Stimulated activated CD4-positive, alpha-beta T cell treated with anti-CD3 and anti-CD28 coated beads, Interleukin-2, amount 100 ng/mL, for 4 hours (primary cell): ENCODE measurements around the gene C3orf22.
"Not testable (repeated sequence)": the region's sequence is repeated elsewhere in the genome, so short reads cannot be mapped to it uniquely, and the experiment has no call there.

ENCODE experiments used
- DNase-seq: peaks from one replicate; pipeline ENCODE4 v3.0.0-alpha.2; 2020; ENCODE audit warnings: low read depth

The C3orf22 gene

DNA sequence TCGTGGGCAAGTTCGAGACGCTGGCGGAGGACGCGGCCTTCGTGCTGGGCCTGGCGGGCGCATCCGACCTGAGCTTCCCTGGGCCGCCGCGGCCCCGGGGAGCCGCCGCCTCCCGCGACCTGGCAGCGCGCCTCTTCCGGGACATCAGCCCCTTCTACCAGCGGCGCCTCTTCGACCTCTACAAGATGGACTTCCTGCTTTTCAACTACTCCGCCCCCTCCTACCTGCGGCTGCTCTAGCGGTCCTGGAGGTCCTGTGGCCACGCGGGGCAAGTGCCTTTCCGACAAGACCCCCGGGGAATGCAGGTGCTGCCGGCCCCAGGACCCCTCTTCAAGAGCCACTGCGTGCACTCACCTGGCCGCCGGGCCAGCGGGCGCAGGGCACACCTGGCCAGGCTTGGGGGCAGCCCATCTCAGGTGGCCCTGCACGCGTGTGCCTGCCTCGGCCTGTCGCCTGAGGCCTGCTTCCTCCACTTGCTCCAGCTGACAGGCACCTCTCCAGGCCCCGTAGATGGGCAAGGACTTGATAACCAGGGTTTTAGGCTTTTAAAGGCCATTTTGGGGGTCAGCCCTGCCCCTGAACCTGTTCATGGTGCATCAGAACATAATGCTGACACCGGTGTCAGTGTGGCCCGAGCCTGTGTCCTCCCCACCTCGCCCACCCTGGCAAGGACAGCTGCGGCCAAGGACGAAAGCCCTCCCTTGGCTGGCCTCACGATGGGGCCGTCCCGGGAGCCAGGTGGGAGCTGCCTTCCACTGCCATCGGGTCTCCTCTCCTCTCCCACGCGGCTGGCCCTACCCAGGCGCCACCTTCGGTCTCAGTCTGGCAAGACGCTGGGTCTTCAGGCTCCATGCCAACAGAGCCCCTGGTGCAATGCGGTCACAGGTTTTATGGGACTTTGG, 16.1 kb downstream of the C3orf22 start:
- no peak for DNase-seq

DNA sequence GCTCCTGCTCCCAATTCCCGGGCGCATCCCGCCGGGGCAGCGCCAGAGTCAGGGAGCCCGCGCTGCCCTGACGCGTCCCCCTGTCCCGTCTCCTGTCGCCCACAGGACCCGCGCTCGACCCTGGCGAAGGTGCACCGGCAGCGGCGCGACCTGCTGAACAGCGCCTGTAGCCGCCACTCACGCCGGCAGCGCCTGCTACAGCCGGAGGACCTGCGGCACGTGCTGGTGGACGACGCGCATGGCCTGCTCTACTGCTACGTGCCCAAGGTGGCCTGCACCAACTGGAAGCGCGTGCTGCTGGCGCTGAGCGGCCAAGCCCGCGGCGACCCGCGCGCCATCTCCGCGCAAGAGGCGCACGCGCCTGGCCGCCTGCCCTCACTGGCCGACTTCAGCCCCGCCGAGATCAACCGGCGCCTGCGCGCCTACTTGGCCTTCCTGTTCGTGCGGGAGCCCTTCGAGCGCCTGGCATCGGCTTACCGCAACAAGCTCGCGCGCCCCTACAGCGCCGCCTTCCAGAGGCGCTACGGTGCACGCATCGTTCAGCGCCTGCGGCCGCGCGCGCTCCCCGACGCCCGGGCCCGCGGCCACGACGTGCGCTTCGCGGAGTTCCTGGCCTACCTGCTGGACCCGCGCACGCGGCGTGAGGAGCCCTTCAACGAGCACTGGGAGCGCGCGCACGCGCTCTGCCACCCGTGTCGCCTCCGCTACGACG, 16.9 kb downstream of the C3orf22 start:
- DNase-seq: no peak

DNA sequence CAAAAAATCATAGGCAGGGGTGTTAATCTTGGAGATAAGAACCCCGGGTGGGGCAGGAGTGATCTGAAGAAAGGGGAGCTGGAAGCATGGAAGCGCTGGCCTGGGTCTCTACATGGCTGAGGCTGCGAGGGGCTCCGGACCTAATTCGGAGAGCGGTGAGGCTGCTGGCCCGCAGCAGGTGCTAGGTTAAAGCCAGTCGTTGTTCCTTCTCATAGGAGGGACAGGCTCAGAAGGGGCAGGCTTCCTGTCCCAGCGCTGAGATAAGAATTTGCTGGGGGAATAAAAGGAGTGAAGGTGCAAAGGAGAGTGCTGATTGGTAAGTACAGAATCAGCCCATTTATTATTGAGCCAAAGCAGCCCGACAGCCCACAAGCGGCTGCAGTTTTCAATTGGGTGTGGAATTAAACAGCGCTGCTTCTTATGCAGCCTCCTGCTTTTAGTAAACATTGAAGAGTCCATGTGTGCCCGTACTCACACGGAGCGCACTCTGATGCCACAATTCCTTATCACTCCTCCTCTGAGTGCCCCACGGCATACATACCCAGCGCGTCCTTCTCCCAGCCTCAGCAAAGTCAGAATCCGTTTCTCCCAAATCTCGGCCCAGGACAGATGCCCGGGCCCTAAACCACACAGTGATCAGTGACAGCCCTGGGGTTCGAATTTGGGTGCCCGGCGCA, 17.6 kb downstream of the C3orf22 start:
- DNase-seq: no peak

DNA sequence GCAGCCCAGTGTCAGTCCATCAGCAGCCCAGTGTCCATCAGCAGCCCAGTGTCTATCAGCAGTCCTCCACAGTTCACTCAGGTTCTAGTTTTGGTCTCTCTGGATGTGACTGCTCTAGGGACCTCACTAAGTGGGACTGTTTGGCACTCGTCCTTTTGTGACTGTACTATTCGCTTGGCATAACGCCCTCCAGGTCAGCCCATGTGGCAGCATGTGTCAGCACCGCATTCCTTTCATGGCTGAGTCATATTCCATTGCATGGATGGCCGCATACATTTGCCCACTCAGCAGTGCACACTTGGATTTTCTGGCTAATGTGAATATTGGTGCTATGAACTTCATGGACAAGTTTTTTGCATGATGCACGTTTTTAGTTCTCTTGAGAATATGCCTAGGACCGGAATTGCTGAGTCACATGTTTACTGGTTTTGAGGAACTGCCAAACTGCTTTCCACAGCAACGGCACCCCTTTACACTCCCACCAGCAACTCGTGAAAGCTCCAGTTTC, 18.3 kb downstream of the C3orf22 start:
- DNase-seq: no peak

DNA sequence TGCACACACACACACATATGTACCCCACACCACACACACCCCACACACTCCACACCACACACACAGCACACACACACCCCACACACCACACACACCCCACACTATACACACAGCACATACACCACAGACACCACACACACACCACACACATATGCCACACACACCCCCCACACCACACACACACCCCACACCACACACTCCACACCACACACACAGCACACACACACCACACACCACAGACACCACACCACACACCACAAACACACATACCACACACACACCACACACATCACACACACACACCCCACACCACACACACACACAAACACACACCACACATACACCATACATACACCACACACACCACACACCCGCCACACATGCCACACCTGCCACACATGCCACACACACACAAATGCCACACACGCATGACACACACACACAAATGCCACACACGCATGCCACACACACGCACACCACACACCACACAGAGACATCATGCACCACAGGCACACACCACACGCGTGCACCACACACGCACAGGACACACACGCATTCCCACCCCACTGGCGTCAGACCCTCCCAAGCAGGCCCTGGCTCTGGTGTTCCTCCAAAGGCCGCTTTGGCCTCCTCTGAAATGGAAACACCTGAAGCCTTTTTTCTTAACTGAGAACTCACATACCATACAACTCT, 19.0 kb downstream of the C3orf22 start:
- no peak for DNase-seq

DNA sequence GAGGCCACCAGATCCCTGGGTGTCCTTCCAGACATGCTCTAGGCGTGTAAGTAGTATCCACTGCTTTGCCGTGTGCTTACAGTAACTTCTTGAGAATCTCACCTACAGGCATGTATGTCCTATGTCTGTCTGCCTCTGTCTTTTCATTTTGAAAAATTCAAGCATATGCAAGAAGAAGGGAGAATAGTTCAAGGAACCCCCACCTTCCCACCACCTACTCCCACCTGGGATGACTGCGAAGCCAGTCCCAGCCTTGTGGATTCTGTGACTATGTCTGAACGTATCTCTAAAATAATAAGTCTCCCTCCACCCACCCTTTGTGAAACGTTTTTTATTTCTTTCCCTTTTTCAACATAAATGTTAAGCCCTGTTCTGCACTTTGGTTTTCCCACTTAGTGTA, 19.8 kb downstream of the C3orf22 start:
- DNase-seq: no peak

DNA sequence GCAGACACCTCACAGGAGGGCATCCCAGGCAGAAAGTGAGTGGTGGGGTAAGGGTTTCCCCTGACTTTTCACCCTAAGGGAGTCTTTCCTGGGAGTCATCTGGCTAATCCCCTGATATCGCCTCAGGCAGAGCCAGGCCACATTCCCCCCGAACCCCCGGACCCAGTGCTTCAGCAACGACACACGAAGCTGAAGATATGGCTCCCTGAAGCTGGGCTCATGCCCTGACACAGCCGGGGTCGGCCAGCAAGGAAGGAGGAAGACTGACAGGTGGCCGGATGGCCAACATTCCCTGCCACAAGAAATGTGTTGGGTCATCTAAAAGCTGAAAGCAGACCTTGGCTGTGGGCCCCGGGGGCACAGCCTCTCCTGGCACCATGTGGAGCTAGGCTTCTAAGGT, 20.4 kb downstream of the C3orf22 start:
- DNase-seq: no peak

DNA sequence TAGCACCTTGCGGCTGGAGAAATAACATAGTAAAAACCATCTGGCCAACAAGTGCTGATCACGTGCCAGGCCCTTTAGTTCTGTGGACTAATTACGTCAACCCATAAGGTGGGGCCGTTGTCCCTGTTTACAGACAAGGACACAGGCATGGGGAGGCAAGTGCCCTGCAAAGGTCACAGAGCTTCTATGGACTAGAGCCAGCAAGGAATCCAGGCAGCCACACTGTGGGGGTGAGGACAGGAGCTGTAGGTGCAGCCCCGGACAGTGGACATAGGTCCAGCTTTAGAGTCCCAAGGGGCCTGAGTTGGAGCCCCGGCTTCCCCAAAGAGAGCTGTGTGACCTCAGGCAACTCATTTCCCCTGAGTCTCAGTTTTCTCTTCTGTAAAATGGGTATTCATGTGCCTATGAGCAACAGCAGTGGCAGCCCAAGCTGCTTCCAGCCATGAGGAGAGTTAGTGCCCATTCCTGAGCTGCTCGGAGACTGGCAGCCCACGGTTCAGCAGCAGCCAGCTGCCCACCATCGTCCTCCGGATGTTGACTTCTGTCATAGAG, 20.9 kb downstream of the C3orf22 start:
- no peak for DNase-seq

DNA sequence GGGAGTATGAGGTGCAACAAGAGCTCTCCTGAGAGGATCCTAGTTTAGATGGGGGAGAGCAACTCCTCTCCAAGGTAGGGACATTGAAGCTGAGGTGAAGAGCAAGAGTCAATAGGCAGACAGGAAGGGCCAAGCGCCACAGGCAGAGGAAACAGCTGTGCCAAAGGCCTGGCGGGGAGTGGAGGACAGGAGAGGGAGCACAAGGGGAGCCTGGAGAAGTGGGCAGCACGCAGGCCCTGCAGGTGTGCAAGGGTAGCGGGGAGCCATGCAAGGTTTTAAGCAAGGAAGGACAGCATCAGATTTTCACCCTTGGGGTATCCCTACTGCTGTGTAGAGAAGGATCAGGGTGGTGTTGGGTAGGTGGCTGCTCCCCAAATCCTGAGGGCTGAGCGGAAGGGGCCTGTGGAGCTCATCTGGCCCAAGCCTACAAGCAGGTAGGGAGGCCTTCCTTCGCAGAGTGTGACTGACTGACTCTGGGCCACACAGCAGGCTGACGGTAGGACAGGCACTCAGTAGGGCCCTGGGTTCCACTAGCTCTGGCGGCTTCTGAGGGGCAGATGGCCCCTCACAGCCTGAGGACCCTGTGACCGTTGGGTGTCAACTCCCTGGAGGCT, 21.5 kb downstream of the C3orf22 start:
- no peak for DNase-seq

DNA sequence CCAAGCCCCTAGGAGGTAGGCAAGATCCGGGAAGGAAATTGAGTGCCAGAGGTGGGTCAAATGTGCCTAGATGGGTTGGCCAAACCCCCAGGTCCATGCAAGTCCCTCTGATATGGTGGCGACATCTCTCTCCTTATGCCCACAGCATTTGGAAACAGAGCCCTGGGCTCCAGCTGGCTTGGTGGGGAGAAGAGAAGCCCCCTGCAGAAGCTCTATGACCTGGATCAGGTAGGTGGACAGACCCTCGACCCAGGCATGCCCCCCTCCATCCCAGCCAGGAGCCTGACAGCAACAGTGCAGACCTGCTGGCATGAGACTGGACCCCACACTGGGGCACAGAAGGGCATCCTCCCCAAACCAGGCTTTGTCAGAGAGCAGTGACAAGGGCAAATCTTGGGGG, 22.6 kb downstream of the C3orf22 start:
- DNase-seq: no peak

DNA sequence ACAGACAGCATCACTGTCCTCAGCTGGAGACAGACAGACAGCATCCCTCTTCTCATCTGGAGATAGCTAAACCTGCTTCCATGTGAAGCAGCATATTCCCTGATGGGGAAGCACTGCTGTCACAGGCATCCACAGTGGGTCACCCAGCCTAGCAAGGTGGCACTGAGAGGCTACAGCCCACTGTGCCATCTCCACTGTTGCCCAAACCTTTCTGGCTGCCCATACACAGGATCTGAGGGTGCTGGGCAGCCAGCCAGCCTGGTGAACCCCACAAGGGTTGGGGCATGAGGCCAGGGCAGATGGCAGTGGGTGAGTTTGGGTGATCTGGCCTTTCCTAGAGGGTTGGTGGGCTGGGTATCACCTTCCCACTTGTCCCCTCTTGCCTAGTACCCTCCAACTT, 23.1 kb downstream of the C3orf22 start:
- no peak for DNase-seq

DNA sequence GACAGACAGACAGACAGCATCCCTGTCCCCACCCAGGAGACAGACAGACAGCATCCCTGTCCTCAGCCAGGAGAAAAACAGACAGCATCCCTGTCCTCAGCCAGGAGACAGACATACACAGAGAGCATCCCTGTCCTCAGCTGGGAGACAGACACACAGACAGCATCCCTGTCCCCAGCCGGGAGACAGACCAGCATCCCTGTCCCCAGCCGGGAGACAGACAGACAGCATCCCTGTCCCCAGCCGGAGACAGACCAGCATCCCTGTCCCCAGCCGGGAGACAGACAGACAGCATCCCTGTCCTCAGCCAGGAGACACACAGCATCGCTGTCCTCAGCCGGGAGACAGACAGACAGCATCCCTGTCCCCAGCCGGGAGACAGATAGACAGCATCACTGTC, 24.0 kb downstream of the C3orf22 start:
- DNase-seq: not testable (repeated sequence)

DNA sequence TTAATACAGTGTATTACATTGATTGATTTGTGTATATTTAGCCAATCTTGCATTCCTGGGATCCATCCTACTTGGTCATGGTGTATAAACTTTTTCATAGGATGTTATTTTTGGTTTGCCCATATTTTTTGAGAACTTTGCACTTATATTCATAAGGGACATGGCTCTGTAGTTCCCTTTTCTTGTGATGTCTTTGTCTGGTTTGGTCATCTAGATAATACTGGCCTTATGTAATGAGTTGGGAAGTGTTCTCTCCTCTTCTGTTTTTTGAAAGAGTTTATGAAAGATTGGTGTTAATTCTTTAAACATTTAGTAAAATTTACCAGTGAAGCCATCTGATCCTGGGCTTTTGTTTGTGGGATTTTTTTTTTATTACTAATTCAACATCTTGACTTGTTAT, 25.2 kb downstream of the C3orf22 start:
- no peak for DNase-seq

DNA sequence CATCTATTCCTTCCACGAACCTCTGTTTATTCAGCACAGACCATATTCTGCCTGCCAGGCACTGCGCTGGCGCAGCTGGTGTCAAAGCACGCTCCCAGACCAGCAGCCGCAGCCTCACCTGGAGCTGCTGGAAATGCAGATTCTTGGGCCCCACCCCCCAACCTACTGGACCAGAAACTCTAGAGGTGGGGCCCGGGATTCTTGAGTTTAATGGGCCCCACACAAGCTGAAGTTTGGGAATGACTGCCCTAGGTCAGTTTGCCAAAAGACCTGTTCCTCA, 27.7 kb downstream of the C3orf22 start:
- DNase-seq: no peak

DNA sequence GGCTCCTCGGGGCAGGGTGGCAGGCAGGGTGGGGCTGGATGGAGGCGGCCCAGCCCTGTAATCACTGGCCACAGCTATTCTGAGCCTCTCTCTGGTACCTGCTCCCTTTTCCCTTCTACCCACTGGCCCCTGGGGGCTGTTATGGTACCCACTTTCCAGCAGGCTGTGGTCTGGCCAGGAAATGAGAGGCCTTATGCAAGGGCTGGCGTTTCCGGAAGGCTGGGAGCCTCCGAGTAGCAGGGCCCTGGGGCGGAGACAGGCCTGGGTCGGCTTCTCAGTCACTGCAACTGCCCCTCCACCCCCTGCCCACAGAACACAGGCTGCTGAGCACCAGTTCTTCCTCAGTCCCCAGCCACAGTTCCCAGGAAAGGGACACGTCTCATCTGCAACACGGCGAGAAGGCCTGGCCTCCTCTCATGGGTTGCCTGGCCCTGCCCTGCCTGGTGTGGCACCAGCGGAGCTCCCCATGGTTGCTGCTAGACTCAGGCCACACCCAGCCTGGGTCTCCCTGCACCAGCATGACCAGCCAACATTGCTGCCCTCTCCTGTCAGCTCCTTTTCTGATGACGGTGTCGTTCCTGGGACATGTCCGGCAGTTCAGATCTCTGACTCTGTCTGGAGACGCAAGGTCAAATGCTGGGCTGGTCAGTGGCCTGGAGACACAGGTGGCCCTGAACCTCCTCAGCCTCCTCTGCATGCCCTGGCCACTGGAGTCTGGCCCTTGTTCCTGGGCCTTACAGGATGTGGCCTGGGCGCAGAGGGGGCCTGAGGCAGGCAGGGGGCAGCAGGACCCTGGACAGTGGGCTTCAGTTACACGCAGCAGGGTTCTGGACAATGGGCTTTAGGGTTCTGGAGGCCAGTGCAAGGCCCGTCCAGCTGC, 28.3 kb downstream of the C3orf22 start:
- DNase-seq: no peak

DNA sequence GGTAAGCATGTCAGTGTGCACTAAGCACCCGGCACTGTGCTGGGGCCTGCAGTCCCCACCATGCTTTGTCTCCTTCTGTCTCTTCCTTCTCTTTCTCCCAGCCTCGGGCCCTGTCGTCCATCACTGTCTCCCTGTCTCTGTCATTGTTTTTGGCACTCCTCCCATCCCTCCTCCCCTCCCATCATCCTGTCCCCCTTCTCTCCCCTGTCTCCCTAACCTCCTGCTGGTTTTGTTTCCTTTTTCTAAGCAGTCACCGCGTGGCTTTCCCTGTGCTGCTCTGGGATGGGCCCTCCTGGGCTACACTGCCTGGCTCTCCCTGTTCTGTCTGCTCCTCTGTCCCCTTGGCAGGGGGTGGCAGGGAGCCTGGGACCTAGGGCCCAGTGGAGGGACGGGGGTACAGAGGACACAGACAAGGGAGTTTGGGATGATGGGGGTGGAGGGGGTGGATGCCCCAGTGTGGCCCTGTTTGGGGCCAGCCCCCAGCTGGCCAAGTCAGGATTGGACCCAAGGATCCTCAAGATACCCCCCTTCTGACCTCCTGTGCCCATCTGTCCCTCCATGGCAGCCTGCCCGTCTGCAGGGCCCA, 29.1 kb downstream of the C3orf22 start:
- no peak for DNase-seq

DNA sequence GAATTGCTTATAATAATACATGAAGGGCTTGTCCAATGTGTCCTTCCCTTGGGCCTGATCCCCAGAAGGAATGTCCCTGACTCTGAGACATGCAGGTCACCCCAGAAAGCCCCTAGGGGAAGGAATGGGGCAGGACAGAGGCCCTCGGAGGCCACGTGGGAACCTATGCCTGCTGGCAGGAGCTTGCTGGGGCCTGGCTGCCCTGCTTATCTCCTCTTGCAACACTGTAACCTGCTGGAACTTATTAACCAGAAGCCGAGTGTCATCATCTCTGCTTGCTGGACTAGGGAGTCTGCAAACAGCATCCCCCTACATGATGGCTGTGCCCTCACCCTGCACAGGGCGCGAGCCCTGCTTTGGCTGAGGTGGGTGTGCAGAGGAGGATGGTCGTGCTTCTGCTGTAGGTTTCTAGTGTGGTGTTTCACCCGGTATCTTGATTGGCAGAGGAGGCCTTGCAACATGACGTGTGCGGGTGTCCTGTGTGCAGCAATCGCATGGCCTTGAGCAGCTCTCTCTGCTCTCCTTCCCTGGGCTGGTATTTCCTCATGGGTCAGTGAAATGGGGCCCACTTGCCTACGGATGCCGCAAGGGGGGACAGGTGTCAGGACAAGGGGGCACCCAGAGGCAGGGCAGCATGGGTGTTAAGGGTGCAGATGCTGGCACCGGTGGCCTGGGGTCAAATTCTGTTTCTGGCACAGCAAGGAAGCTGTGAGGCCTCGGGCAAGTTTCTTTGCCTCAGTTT, 29.8 kb downstream of the C3orf22 start:
- no peak for DNase-seq

DNA sequence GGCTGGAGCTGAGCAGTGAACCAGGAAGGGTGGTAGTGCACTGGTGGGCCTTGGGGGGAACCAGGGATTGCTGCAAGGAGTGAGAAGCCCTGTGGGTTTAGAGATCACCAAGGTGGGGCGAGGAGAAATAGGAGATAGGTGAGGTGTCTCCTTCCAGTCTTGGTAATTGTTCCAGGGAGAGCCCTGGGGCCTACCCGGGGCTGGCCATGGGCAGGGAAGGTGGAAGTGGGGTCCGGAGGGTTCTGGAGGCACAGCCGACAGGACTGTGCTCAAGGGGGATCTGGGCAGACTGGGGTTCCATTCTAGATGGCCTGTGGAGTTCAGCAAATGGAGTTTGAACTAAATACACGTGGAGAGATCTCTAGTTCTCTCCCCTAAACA, 30.3 kb downstream of the C3orf22 start:
- no peak for DNase-seq

DNA sequence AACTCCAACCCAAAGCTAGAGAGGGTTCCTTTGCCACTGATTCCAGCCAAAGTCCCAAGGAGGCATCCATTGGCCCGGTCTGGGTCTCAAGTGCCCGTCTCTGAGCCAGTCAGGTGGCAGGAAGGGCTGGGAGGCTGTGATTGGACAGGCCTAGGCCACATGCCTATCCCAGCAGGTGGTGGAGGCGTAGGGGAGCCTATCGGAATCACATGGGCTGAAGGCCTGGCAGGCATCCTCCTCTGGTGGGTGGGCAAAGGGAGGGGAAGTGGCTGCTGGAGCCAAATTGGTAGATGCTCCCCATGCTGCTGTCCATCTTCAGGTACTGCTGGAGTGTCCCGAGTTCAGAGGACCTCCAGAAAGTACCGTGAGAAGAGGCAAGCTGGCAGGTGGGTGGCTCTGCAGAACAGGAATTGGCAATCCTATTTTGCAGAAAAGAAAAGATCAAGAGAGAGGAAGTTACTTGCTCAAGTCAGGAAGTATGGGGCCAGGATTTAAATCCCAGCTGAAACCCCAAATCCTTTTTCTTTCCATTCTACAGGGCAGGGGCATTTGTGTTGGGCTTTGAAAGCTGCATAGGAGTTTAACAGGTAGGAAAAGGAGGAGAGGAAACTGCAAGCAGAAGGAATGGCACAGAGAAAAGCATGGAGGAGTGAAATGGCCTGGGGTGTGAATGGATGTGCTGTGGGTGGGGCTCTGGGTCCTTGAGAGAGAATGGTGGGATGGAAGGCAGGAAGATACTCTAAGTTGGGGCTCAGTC, 31.1 kb downstream of the C3orf22 start:
- DNase-seq: no peak
